Measurements from ENCODE around the gene SZRD1. TPM values are rescaled to one million over a fixed set of nuclear protein-coding genes. Genes with fewer than 3 reads are reported as not detected.
"Not testable (repeated sequence)": the region's sequence is repeated elsewhere in the genome, so short reads cannot be mapped to it uniquely, and the experiment has no call there.

SZRD1 gene
- total RNA-seq, result 22.7 and 42.3 TPM in 2 replicates

GRCh38 chr1:16366722-16367257 lies at the start of gene SZRD1:
SZRD1 (plus strand) TSS chr1:16367242; CDS start chr1:16367258, 16 bp downstream.
- peak; percentile 98 for DNase-seq (ENCODE audit: low read depth)

GRCh38 chr1:16318555-16318954 lies 48.5 kb upstream of the SZRD1 start:
- DNase-seq (ENCODE audit: low read depth), result peak; percentile 45

- peak; percentile 24 for DNase-seq (ENCODE audit: low read depth)
These were observed 45.7 kb upstream of the SZRD1 start for GRCh38 chr1:16321176-16321867.

GRCh38 chr1:16324456-16324890 lies 42.6 kb upstream of the SZRD1 start:
- DNase-seq (ENCODE audit: low read depth), result peak; percentile 81

- DNase-seq (ENCODE audit: low read depth), result peak; percentile 47
These were observed 40.1 kb upstream of the SZRD1 start for GRCh38 chr1:16326833-16327404.

- peak; percentile 77 for DNase-seq (ENCODE audit: low read depth)
These were observed 32.2 kb upstream of the SZRD1 start for GRCh38 chr1:16334655-16335340.

GRCh38 chr1:16338961-16339360 lies 28.1 kb upstream of the SZRD1 start:
- DNase-seq (ENCODE audit: low read depth), result no peak

- DNase-seq (ENCODE audit: low read depth), result no peak
These were observed 26.4 kb upstream of the SZRD1 start for GRCh38 chr1:16340673-16341072.

- no peak for DNase-seq (ENCODE audit: low read depth)
These were observed 24.5 kb upstream of the SZRD1 start for GRCh38 chr1:16342331-16343062.

- not testable (repeated sequence) for DNase-seq (ENCODE audit: low read depth)
These were observed 23.8 kb upstream of the SZRD1 start for GRCh38 chr1:16343276-16343675.

- DNase-seq (ENCODE audit: low read depth), result peak; percentile 94
These were observed 18.4 kb upstream of the SZRD1 start for GRCh38 chr1:16348414-16349182.

GRCh38 chr1:16349847-16350406 lies 17.1 kb upstream of the SZRD1 start:
- no peak for DNase-seq (ENCODE audit: low read depth)

GRCh38 chr1:16351456-16351993 lies 15.5 kb upstream of the SZRD1 start:
- no peak for DNase-seq (ENCODE audit: low read depth)

- DNase-seq (ENCODE audit: low read depth), result peak; percentile 75
These were observed 14.8 kb upstream of the SZRD1 start, which contains the start of gene FBXO42 for GRCh38 chr1:16351994-16352841. FBXO42 (minus strand) TSS chr1:16352480; CDS start chr1:16315418, 37,062 bp downstream.

- no peak for DNase-seq (ENCODE audit: low read depth)
These were observed 14.1 kb upstream of the SZRD1 start for GRCh38 chr1:16352842-16353535.

GRCh38 chr1:16354619-16355018 lies 12.4 kb upstream of the SZRD1 start:
- DNase-seq (ENCODE audit: low read depth), result no peak

- no peak for DNase-seq (ENCODE audit: low read depth)
These were observed 10.2 kb upstream of the SZRD1 start for GRCh38 chr1:16356867-16357266.

- not testable (repeated sequence) for DNase-seq (ENCODE audit: low read depth)
These were observed 1.9 kb upstream of the SZRD1 start for GRCh38 chr1:16365146-16365498.

Measured in renal cortical epithelial cell (primary cell).